T-cell (primary cell): ENCODE results near the gene CRYM. TPM values are rescaled to one million over a fixed set of nuclear protein-coding genes. Genes with fewer than 3 reads are reported as not detected.
"Not testable (repeated sequence)": the region's sequence is repeated elsewhere in the genome, so short reads cannot be mapped to it uniquely, and the experiment has no call there.

Source experiments
- ATAC-seq, 4 experiments: fragments of 200-7000 bp in 3 of 4; fragments of 150-1000 bp in 1 of 4; cut with Tn5 transposase; replicated peaks in 1 of 4; 1 replicate in 3 of 4; 2 replicates in 1 of 4; pipeline ENCODE4 v1.10.0; 2021; ENCODE audit warnings: moderate library complexity in 3 of 4, mild to moderate bottlenecking in 2 of 4, moderate number of reproducible peaks in 1 of 4
- CTCF ChIA-PET, 2 donors: fragments of 300-600 bp; sonication (Branson Sonifier 250); formaldehyde crosslinking; loops; one replicate each; lab custom pipeline; 2022; ENCODE audit warnings: antibody characterized with exemption in 2 of 2; lab: Charles Lee
- POLR2A ChIA-PET, 2 donors: fragments of 300-600 bp; sonication (Branson Sonifier 250); formaldehyde crosslinking; loops; one replicate each; lab custom pipeline; 2022; ENCODE audit warnings: antibody characterized with exemption in 2 of 2; lab: Charles Lee
- DNase-seq, 35 experiments: peaks; one replicate each; pipeline versions ENCODE4 v3.0.0 to v3.0.0-alpha.2; 2013 to 2023
- H3K27ac ChIP-seq: one replicate; pipeline ENCODE4 v1.5.1; 2013; ENCODE audit warnings: low read length
- H3K27me3 ChIP-seq, 2 experiments: replicated peaks in 1 of 2; 1 replicate in 1 of 2; 2 replicates in 1 of 2; pipeline versions ENCODE4 v1.6.1 to v1.7.0; 2013; ENCODE audit warnings: low read length in 1 of 2, mixed read lengths in 1 of 2; ENCODE audit not compliant: control insufficient read depth in 2 of 2, insufficient read depth in 2 of 2; ENCODE audit errors: extremely low read depth in 1 of 2
- H3K36me3 ChIP-seq, 2 donors: 1 replicate in 1 of 2; 2 replicates in 1 of 2; pipeline versions ENCODE4 v1.6.1 to v1.7.0; 2013; ENCODE audit warnings: low read length in 1 of 2; ENCODE audit not compliant: control insufficient read depth in 2 of 2, insufficient read depth in 1 of 2; ENCODE audit errors: extremely low read depth in 1 of 2
- H3K4me1 ChIP-seq, 2 experiments: 1 replicate in 1 of 2; 2 replicates in 1 of 2; pipeline versions ENCODE4 v1.6.1 to v1.7.0; 2013; ENCODE audit warnings: low read length in 2 of 2, mixed read lengths in 1 of 2; ENCODE audit not compliant: insufficient read depth in 2 of 2, control insufficient read depth in 1 of 2; ENCODE audit errors: extremely low read depth in 1 of 2
- H3K4me3 ChIP-seq, 2 donors: 1 replicate in 1 of 2; 2 replicates in 1 of 2; pipeline versions ENCODE4 v1.5.1 to v1.7.0; 2013; ENCODE audit warnings: mild to moderate bottlenecking in 2 of 2, low read length in 1 of 2, moderate library complexity in 1 of 2; ENCODE audit not compliant: control insufficient read depth in 1 of 2; ENCODE audit errors: extremely low read depth in 1 of 2
- H3K9me3 ChIP-seq: 2 replicates; pipeline ENCODE4 v1.7.0; 2013
- H3K27ac Mint-ChIP-seq, 2 donors: one replicate each; pipeline ENCODE4 v1.8.0; 2020 to 2021; ENCODE audit warnings: mild to moderate bottlenecking in 2 of 2, mixed read lengths in 2 of 2
- H3K27me3 Mint-ChIP-seq, 2 donors: one replicate each; pipeline ENCODE4 v1.8.0; 2021 to 2022; ENCODE audit warnings: mixed read lengths in 2 of 2
- H3K36me3 Mint-ChIP-seq: one replicate; pipeline ENCODE4 v1.8.0; 2021; ENCODE audit warnings: mixed read lengths
- H3K4me1 Mint-ChIP-seq, 3 donors: one replicate each; pipeline ENCODE4 v1.8.0; 2020 to 2022; ENCODE audit warnings: mixed read lengths in 3 of 3, mild to moderate bottlenecking in 1 of 3
- H3K4me3 Mint-ChIP-seq, 3 donors: one replicate each; pipeline ENCODE4 v1.8.0; 2020 to 2022; ENCODE audit warnings: mild to moderate bottlenecking in 3 of 3, mixed read lengths in 3 of 3, moderate library complexity in 3 of 3
- H3K9me3 Mint-ChIP-seq, 3 donors: one replicate each; pipeline ENCODE4 v1.8.0; 2020 to 2022; ENCODE audit warnings: mixed read lengths in 3 of 3
- whole genome bisulfite sequencing: methylation state at CpG from one replicate; pipeline ENCODE4 v1.1.5; 2013; ENCODE audit warnings: missing lambda C conversion rate; ENCODE audit not compliant: insufficient coverage; 5-methylcytosine and 5-hydroxymethylcytosine counted together
- total RNA-seq, 35 experiments: library from RNA in 6 of 35; stranded (reverse) in 6 of 35; fragments of 120-200 nt in 1 of 35; gene quantifications; one replicate each; pipeline versions ENCODE4 v1.2.1 to v1.2.4 and lab custom pipeline; 2013 to 2026

The CRYM gene
- total RNA-seq, 5 donors from 2014 or later (not counting 1 experiment from before 2014, with no cell fraction given), result 0.19 to 0.23 TPM; not detected in 3

- WGBS, result 80% methylated on average over 3 of the region's 4 CpGs
- H3K9me3 ChIP-seq, result no peaks in the 10 kb centered on the region
- Mint-ChIP-seq H3K9me3 (no peaks in the 10 kb centered on the region), H3K27me3 (peaks cover 8 to 9% of the 10 kb centered on the region in 2 donors), H3K36me3 (no peaks in the 10 kb centered on the region), H3K4me3 (no peak overlapping the region), H3K4me1 (no peaks in the 10 kb centered on the region), H3K27ac (no peak overlapping the region)
- H3K4me3 ChIP-seq, result no peak overlapping the region
- ChIA-PET POLR2A (no interaction called here), CTCF (no interaction called here)
- ATAC-seq, result no peak
- H3K36me3 ChIP-seq, result no peaks in the 10 kb centered on the region
- no peaks in the 10 kb centered on the region for H3K4me1 ChIP-seq
- H3K27ac ChIP-seq, result no peak overlapping the region
- H3K27me3 ChIP-seq, result peaks cover 3 to 18% of the 10 kb centered on the region in 2 experiments
- no peak for DNase-seq
Observed at GRCh38 chr16:21257284-21257683, 20.8 kb downstream of the CRYM start.

DNA sequence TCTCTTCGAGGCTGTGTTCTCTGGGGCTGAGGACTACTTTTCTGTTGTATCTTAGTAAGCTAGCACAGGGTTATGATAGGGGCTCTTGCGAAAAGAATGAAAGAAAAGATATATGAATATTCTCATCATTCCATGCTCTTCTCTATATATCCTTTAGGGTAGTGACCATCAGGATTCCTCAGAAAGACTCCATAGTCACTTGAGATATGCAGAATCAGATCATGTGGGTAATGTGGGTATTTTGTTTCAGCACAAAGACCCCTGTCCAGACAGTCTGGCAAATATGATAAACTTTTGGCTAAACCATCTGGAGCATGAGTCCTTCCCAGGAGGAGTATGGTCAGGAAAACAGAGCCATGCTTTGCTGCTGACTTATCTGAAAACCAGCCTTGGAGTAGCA lies 21.5 kb downstream of the CRYM start:
- WGBS, result no CpG with 5 or more reads among the region's 2 CpGs
- H3K4me3 ChIP-seq, result no peak overlapping the region
- no peak for DNase-seq
- Mint-ChIP-seq H3K27ac (no peak overlapping the region), H3K9me3 (no peaks in the 10 kb centered on the region), H3K27me3 (peaks cover 9 to 10% of the 10 kb centered on the region in 2 donors), H3K4me3 (no peak overlapping the region), H3K36me3 (no peaks in the 10 kb centered on the region), H3K4me1 (no peaks in the 10 kb centered on the region)
- H3K9me3 ChIP-seq, result no peaks in the 10 kb centered on the region
- no peak for ATAC-seq
- POLR2A ChIA-PET, result no interaction called here
- H3K27me3 ChIP-seq, result peaks cover 3 to 18% of the 10 kb centered on the region in 2 experiments
- H3K27ac ChIP-seq, result no peak overlapping the region
- CTCF ChIA-PET, result no interaction called here
- no peaks in the 10 kb centered on the region for H3K4me1 ChIP-seq
- H3K36me3 ChIP-seq, result no peaks in the 10 kb centered on the region

DNA sequence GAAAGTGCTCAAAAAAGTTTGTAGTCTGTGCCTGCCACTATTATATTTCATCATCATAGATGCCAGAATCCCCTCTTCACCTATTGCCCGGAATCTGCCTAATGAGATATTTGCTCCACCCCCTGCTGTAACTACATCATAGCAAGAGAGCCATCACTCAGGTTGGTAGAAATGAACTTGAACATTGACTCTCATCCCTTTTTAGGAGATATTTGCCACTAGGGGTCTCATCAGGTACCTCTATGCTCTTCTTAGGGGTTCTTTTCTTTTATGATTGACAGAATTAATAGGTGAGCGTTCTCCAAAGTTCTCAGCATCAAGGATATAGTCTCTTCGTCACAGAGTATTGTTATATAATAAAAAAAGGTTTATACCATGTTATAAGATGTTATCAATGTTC lies 24.6 kb downstream of the CRYM start:
- Mint-ChIP-seq H3K27ac (no peak overlapping the region), H3K36me3 (no peaks in the 10 kb centered on the region), H3K4me3 (no peak overlapping the region), H3K4me1 (no peaks in the 10 kb centered on the region), H3K27me3 (peaks cover 22 to 27% of the 10 kb centered on the region in 2 donors), H3K9me3 (no peaks in the 10 kb centered on the region)
- POLR2A ChIA-PET, result no interaction called here
- CTCF ChIA-PET, result no interaction called here
- DNase-seq (no peak), ATAC-seq (no peak)
- Histone ChIP-seq H3K36me3 (no peaks in the 10 kb centered on the region), H3K4me3 (no peak overlapping the region), H3K27ac (no peak overlapping the region), H3K9me3 (no peaks in the 10 kb centered on the region), H3K27me3 (peaks cover 3 to 18% of the 10 kb centered on the region in 2 experiments), H3K4me1 (no peaks in the 10 kb centered on the region)
- WGBS, result no CpG with 5 or more reads among the region's 3 CpGs

DNA sequence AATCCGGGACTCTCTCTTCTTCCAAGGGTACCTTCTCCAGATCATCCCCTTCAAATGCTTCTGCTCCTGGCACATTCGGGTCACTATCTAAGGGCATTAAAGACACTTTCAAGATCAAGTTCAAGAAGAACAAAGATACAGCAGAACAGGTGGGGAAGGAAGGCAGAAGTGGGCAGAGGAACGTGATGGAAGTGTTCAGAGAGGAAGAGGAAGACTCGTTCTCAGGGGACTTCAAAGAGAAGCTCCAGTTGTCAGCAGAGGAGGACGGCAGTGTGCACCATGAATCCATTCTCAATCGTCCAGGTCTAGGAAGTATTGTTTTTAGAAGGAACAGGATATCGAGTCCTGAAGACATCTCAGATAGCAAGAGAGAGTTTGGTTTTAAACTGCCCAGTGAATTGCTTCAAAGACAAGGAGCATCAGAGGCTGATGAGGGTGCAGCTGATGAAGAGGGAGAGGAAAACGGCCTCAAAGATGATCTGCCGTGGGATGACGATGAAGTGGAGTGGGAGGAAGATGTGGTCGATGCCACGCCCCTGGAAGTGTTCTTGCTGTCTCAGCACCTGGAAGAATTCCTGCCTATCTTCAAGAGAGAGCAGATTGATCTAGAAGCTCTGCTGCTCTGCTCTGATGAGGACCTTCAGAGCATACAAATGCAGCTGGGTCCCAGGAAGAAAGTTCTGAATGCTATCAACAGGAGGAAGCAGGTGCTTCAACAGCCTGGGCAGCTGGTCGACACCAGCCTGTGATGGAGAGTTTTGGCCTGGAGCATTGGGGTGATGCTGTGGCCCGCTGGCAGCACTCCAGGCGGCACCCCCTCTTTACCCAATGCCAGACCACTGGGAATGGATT lies 27.8 kb downstream of the CRYM start:
- no peaks in the 10 kb centered on the region for H3K36me3 Mint-ChIP-seq
- no peaks in the 10 kb centered on the region for H3K4me1 Mint-ChIP-seq
- Histone ChIP-seq H3K4me1 (no peaks in the 10 kb centered on the region), H3K27ac (no peak overlapping the region), H3K4me3 (no peak overlapping the region), H3K36me3 (no peaks in the 10 kb centered on the region), H3K9me3 (no peaks in the 10 kb centered on the region), H3K27me3 (peaks cover 0 to 11% of the 10 kb centered on the region in 2 experiments)
- no peaks in the 10 kb centered on the region for H3K9me3 Mint-ChIP-seq
- 57% methylated on average over 9 of the region's 15 CpGs for WGBS
- POLR2A ChIA-PET, result no interaction called here
- CTCF ChIA-PET, result interaction anchor here in 1 of 2 donors (0.6 kb wide), 1 partner anchor 22 kb away, joined by 4 read pairs; no protein-coding TSS in a partner anchor
- H3K27me3 Mint-ChIP-seq, result peaks cover 30 to 32% of the 10 kb centered on the region in 2 donors
- ATAC-seq (no peak), DNase-seq (no peak)
- H3K27ac Mint-ChIP-seq, result no peak overlapping the region
- H3K4me3 Mint-ChIP-seq, result no peak overlapping the region

DNA sequence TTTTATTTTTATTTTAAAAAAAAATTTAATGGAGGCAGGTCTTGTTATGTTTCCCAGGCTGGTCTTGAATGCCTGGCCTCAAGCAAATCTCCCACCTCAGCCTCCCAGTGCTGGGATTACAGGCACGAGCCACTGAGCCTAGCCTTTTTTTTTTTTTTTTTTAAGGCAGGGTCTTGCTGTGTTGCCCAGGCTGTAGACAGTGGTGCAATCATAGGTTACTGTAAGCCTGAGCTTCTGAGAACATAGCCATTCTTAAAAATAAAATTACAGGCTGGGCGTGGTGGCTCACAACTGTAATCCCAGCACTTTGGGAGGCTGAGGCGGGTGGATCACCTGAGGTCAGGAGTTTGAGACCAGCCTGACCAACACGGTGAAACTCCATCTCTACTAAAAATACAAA lies 29.9 kb downstream of the CRYM start:
- CTCF ChIA-PET, H3K36me3 ChIP-seq, H3K36me3 Mint-ChIP-seq, H3K27ac ChIP-seq, H3K9me3 ChIP-seq, H3K4me1 ChIP-seq, H3K9me3 Mint-ChIP-seq, DNase-seq, ATAC-seq, H3K4me3 Mint-ChIP-seq, H3K4me3 ChIP-seq, POLR2A ChIA-PET, H3K4me1 Mint-ChIP-seq, H3K27ac Mint-ChIP-seq: not testable (repeated sequence)
- no CpG with 5 or more reads among the region's 4 CpGs for WGBS
- peaks cover 0 to 11% of the 10 kb centered on the region in 2 experiments for H3K27me3 ChIP-seq
- H3K27me3 Mint-ChIP-seq, result peaks cover 27 to 28% of the 10 kb centered on the region in 2 donors

- H3K4me1 ChIP-seq, result no peaks in the 10 kb centered on the region
- no peak overlapping the region for H3K4me3 ChIP-seq
- ChIA-PET CTCF (no interaction called here), POLR2A (no interaction called here)
- ATAC-seq (no peak), DNase-seq (no peak)
- H3K36me3 ChIP-seq, result no peaks in the 10 kb centered on the region
- Mint-ChIP-seq H3K4me3 (no peak overlapping the region), H3K36me3 (no peaks in the 10 kb centered on the region), H3K4me1 (no peaks in the 10 kb centered on the region), H3K27me3 (peaks cover 14 to 23% of the 10 kb centered on the region in 2 donors), H3K9me3 (no peaks in the 10 kb centered on the region), H3K27ac (no peak overlapping the region)
- WGBS, result 80% methylated on average over 1 of the region's 7 CpGs
- H3K9me3 ChIP-seq, result no peaks in the 10 kb centered on the region
- peaks cover 0 to 5% of the 10 kb centered on the region in 2 experiments for H3K27me3 ChIP-seq
- no peak overlapping the region for H3K27ac ChIP-seq
Observed at GRCh38 chr16:21244518-21245215, 33.4 kb downstream of the CRYM start.
